Astrocyte (in vitro differentiated cells and primary cell): ENCODE measurements around the gene CEP83.

ENCODE experiments used
- CTCF ChIP-seq: IDR thresholded peaks from 2 replicates; pipeline ENCODE4 v1.5.1; 2011; ENCODE audit warnings: low read depth, mild to moderate bottlenecking, inconsistent platforms, low read length, moderate library complexity; ENCODE audit not compliant: insufficient read depth
- EZH2 ChIP-seq: IDR thresholded peaks from 2 replicates; pipeline ENCODE4 v1.6.1; 2012; ENCODE audit warnings: mild to moderate bottlenecking, low read length, inconsistent platforms; ENCODE audit not compliant: insufficient read depth

- TF ChIP-seq CTCF (no peak), EZH2 (no peak)
Measured at GRCh38 chr12:94430304-94430703, 29.4 kb downstream of the CEP83 start.
